ENCODE results near the gene HPS3.

HPS3 gene

DNA sequence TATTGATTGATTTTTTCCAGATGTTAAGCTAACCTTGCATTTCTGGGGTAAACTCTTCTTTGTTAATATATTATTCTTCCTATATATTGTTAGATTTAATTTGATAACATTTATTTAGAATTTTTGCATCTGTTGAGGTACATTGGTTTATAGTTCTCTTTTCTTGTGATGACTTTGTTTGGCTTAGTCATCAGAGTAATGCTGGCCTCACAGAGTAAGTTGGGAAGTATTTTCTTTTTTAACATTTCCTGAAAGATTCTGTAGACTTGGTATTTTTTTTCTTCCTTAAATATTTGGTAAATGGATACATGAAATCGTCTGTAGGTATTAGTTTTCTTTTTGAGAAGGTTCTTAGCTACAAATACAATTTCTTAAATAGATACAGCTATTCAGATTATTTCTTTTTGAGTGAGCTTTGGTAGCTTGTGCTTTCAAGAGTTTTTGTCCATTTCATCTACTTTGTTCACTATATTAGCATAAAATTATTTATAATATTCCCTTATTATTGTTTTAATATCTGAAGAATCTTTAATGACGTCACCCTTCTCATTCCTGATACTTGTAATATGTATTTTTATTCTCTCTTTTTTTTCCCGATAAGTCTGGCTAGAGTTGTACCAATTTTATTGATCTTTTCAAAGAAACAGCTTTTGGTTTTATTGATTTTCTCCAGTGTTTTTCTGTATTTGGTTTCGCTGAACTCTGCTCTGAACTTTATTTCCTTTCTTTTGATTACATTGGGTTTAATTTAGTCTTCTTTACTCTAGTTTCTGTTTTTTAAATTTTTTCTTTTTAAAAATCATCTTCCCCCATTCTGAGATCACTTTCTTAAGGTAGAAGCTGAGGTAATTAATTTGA is 6.5 kb upstream of the HPS3 start:
- DNase-seq = no peak

DNA sequence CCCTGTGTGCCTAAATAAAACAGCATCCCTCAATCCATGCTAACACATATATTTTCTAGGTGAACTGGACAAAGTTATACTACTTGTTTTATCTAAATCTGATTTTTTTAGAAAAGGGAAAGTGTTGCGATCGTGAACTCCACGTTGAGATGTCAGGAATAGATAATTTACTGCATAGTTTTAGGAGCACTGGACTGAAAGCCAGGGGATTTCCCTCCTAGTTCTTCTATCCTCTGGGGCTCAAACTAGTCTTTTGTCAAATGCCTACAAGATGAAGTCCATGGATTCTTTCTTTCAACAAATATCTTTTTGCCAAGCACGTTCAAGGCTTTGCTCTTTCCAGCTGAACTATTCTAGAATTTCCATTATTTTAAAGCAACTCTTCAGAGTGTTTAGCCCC is 617 bp upstream of the HPS3 start:
- no peak for DNase-seq

DNA sequence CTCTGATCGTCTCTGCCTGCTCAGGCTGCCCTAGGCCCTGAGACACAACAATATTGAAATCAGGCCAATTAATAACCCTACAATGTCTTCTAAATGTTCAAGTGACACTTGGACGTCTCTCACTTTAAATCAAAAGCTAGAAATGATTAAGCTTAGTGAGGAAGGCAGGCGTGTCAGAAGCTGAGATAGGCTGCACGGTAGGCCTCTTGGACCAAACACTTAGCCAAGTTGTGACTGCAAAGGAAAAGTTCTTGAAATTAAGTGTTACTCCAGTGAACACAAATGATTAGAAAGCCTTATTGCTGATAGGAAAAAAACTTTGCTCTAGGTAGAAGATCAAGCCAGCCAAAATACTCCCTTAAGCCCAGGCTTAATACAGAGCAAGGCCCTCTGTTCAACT is 2.2 kb downstream of the HPS3 start:
- no peak for DNase-seq

GRCh38 chr3:149134575-149134974 is 5.1 kb downstream of the HPS3 start:
- DNase-seq = no peak

DNA sequence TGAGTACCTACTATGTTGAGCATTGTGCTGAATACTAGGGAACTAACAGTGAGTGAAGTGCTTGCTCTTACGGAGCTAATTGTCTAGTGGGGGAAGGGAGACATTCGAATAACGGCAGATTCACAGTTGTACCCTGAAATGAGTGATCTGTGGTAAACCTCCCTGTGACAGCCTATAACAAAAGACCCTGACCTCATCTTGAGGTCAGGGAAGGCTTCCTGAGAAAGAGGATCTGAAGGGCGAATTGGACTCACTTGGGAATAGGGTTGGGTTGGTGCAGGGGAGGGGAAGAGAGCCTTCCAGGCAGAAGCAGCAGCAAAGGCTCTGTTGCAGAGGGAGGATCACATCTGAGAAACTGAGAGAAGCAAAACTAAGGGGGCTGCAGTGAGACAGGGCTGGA is 13.2 kb downstream of the HPS3 start:
- DNase-seq = no peak

- peak in 1 of 2 donors; percentile 40 for DNase-seq
Observed at GRCh38 chr3:149145356-149145755, 15.9 kb downstream of the HPS3 start.

DNA sequence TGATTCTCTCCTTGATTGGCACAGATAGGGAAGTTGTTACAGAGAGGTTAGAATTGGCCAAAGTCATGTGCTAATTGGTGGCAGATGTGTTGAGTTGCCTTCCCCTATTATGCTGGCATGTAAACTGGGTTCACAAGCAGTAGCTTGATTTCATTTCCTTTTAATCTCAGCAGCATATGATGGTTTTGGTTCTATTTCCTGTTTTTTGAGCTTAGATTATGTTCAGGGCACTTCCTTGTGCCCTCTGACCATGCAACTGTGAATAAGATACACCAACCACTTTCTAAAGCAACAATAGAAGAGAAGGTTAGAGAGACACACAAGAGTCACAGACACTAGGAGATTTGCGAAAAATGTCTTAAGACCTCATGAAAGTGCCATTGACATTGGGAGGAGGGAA is 16.5 kb downstream of the HPS3 start:
- DNase-seq = peak; percentile 18 to 56

DNA sequence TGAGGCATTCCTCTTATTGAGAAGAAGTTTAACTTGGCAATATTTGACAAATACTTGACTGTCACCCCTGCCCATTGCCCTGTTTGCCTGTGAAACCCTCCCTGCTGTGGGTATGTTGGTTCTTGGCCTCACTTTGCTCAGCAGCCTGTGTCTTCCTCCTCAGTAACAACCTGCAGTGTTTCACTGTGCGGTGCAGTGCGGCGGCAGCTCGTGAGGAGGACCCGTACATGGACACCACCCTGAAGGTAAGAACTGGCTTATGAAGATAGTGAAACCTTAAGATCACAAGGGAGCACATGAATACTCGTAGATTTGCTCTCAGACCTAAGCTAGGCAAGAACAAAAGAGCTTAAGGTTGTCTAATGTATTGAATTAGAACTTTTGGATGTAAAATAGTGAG is 21.0 kb downstream of the HPS3 start:
- no peak for DNase-seq

DNA sequence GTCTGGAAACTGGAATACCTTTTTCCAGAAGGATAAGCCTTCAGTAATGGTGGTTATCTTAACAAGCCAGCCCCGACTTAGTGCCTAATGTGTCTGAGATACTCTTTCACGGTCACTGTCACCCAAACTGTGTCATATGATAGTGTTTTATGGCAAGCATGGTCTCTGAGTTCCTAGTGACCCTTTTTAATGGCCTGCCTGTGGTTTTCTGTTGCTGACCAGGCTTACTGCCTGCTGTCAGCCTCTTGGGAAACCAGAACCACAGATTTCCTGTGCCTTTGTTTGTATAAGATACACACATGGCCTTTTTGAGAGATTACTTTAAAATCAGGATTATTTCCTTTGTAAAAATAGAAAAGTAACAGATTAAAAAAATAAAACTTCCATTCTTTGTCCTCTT is 22.4 kb downstream of the HPS3 start:
- no peak for DNase-seq

DNA sequence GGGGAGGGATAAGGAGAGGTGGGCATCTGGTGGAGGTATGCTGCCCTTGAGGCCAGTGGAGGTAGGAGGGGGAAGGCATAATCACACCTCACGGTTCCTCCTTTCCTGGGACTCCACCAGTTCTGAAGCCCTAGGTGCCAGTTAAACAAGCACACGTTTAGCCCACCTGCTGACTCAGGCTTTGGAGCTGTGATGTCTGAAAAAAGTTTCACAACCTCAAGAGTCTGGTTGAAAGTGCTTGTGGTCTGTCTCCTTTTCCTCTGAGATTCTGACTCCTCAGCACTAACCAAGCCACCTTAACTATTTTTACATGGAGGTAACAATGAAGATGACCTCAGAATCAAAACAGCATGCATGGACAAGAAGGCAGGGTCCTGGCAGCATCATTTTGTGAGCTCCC is 23.0 kb downstream of the HPS3 start:
- DNase-seq = no peak

GRCh38 chr3:149153402-149153801 is 24.0 kb downstream of the HPS3 start:
- DNase-seq = no peak

DNA sequence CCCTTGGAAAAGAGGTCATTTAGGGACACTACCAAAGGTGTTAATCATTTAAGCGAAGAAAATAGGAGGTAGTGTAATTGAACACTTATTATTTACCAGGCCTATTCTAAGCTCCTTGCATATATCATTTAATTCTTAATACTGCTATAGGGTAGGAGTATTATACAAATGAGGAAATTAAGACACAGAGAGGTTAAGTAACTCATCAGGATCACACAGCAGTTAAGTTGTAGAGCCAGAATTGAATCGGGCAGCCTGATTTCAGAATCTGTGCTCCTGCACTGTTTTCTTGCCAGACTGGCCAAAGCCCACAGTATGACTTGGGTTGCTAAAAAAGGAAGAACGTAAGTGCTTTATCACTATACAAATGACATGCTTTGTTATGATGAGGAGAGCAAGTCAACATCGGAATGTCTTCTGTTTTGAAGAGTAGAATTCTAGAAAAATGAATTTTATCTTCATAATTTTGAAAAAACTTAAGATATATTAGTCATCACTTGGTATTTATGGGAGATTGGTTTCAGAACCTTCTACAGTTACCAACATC is 31.4 kb downstream of the HPS3 start:
- no peak for DNase-seq

DNA sequence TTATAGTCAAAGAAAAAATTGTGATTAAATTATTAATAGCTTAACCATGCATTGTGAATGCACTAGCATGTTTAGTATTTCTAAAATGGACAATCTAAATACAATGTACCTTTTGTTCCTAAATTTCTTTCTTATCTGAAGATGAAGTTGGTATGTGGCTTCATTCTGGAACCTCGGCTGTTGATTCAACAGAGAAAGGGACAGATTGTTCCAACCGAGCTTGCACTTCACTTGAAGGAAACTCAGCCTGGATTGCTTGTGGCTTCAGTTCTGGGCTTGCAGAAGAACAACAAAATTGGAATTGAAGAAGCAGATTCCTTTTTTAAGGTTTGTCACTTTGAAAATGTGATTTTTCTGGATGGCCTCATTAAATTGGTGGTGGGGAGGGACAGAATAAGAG is 32.6 kb downstream of the HPS3 start:
- no peak for DNase-seq

DNA sequence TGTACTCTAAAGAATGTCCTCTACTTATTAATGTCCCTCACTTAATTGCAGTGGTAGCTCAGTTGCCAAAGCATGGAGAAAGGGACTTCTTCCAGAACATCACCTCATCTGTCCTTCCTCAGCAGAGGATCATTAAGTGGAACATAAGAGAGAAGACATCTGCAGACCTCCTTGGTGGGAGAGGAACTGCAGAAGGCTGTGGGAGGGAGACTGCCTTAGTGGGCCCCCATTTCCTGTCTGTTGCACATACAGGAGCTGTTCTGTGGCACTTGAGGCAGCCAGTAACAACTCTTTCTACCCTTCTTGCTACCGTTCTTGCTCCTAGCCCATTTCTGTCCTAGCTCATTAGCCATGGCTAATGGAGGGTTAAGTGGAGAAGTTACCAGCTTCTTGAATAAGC is 33.6 kb downstream of the HPS3 start:
- DNase-seq = no peak

DNA sequence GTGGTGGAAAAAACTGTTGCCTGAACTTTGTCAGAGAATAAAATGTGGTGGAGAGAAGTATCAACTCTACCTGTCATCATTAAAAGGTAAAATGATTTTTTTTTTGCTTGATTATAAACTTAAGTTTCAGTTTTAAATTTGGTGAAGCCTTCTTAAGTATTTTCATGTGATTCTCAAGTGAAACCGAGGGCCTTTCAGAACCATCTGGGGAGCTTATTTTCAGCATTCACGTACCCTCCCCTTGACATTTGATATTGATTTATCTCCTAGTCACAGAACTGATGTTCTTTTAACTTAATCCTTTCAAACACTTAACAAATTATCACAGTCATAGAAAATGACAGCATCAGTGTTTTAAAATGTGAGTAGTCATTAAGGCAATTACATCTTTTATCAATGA is 38.5 kb downstream of the HPS3 start:
- no peak for DNase-seq

GRCh38 chr3:149170672-149171071 is 41.2 kb downstream of the HPS3 start:
- DNase-seq = no peak

- no peak for DNase-seq
Observed at GRCh38 chr3:149174901-149175300, 45.5 kb downstream of the HPS3 start.

- DNase-seq = no peak
Observed at GRCh38 chr3:149177122-149177521, 47.7 kb downstream of the HPS3 start.

DNA sequence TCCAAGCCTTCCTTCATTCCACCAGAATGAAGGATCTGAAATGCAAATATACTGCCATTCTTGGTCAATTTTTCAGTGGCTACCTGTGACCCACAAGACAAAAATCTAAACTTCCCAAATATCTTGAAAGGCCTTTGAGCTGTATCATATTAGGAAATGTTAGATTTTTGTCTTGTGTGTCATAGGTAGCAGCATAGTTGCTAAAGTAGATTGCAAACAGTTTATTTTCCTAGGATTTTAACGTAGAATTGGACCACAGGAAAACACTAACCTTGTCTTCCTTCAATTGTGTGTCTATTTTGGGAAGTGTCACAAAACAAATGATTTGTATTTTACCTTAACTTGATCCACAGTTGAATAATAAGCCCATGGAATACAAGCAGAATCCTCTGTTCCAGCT is 49.8 kb downstream of the HPS3 start:
- DNase-seq = no peak

- no peak for DNase-seq
Observed at GRCh38 chr3:149180057-149180573, 50.7 kb downstream of the HPS3 start.

GRCh38 chr3:149181182-149181581 is 51.7 kb downstream of the HPS3 start:
- no peak for DNase-seq

- DNase-seq = no peak
Observed at GRCh38 chr3:149186219-149186618, 56.8 kb downstream of the HPS3 start.

DNA sequence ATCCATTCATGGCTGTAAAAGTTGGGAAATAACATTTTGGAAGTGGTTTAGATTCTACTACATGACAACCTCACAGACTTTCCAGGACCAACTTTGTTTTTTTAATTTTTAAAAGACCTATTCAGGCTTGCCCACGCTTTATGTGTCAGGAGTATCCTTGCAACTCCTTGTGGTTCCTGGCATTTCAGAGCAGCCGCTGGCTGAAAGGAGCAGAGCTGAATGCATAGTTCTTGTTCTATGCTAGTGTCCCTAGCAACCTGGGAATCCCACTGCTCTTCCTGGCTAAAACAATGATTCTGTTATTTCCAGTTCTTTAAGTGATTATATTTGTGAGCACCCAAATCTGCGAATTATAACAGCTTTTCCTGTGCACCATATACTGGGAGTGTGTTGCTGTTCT is 57.3 kb downstream of the HPS3 start:
- DNase-seq = no peak

GRCh38 chr3:149188494-149188893 is 59.1 kb downstream of the HPS3 start:
- no peak for DNase-seq

DNA sequence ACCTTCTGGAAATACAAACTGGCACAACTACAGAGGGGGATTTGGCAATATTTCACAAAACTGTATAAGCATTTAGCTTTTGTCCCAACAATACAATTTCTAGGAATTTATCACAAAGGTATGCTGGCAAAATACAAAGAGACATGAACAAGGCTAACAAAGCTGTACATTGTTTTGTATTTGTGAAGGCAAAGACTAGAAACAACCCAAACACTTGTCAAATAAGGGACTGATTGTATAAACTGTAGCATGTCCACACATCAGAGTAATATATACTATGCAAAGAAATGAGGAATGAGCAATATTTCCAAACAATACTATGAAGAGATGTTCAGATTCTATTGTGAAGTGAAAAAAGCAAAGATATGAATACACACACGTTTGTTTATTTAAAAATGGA is 65.8 kb downstream of the HPS3 start:
- DNase-seq = no peak
